GM19438 (cell line): ENCODE data around the gene TGM4.
"Not testable (repeated sequence)": the region's sequence is repeated elsewhere in the genome, so short reads cannot be mapped to it uniquely, and the experiment has no call there.

ENCODE experiments used
- ATAC-seq: cut with Tn5 transposase; IDR thresholded peaks from one replicate; pipeline ENCODE4 v1.9.1; 2021; ENCODE audit warnings: low read depth; ENCODE audit not compliant: unreplicated experiment

The TGM4 gene

DNA sequence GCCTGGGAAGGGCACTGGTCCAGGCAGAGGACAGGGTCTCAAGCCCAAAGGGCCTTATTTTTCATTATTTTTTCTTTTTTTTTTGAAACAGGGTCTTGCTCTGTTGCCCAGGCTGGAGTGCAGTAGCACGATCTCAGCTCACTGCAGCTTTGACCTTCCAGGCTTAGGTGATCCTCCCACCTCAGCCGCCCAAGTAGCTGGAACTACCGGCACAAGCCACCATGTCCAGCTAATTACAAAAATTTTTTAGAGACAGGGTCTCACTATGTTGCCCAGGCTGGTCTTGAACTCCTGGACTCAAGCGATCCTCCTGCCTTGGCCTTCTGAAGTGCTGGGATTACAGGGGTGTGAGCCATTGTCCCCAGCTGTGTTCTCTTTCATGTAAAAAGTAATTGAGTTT is 75.4 kb downstream of the TGM4 start:
- ATAC-seq, result not testable (repeated sequence)

GRCh38 chr3:44950275-44950734 is 75.9 kb downstream of the TGM4 start:
- ATAC-seq, result no peak

GRCh38 chr3:44952689-44953088 is 78.3 kb downstream of the TGM4 start:
- no peak for ATAC-seq

- ATAC-seq, result no peak
These were observed 79.9 kb downstream of the TGM4 start for GRCh38 chr3:44954304-44954703.

DNA sequence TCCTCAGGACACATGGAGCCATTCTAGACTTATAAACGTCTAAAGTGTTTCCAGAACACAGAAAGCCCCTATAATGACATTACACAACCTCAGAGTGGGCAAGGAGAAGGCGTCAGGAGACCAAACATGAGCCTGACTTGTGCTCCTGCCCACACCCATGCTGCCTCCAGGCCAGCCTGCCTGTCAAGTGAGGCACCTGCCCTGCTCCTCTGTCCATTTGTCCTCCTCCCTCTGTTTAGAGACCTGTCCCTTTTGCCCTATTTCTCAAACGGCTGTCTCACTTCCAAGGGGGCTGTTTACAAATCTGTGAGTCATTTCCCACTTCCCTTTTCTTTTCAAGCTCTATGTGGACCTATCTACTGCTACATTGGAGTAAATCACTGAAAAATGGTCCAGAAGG is 80.6 kb downstream of the TGM4 start:
- ATAC-seq, result peak; percentile 60

DNA sequence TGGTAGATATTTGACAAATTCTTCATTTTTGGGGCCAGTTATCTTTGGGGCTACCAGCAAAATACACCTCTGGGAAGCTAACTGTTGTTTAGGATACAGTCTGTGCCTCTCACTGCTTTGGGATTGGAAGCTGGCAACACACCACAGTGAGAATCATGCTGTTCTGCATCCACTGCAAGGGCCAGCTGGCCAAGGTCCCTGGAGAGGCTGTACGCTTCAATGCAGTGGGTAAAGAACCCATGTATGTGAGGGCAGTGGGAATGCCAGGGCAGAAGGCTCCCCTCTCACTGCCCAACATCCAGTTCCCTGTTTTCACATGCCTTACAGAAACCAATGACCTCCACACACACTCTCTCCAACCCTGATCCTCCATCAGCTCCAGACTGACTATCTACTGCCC is 81.5 kb downstream of the TGM4 start:
- no peak for ATAC-seq

DNA sequence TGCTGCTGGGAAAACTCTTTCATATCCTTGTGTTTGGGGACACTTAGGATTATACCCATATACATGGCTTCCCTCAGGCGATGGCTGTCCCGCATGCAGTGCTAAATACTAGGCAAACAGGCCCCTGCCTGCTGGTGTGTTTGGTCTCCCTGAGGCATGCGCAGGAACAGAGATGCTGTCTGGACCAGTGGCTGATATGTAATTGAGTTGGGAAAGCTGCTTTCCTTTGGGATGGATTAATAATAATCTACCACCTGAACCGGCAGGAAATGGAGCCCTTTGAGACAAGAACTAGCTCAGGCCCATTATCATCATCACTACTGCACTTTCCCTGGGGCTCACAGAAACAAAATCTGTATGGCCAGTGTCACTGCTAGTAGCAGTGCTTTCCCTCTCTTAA is 83.6 kb downstream of the TGM4 start:
- ATAC-seq, result no peak

DNA sequence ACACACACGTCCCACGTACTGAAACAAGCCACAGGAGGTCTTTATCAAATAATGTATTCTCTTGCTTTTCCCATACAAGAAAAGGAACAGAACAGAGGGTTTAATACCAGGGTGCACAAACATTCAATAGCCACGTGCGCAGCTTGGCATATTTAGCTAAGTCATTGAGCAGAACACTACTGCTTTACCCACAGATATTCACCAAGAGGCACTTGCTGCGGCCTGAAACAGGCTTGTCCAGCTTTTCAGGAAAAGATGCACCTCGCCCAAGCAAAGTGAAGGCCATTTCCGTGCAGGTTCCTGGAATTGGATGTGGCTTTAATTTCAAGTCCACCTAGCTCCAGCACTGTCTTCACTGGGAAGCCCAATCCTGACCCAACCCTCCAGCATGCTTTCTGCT is 84.0 kb downstream of the TGM4 start:
- no peak for ATAC-seq

- no peak for ATAC-seq
These were observed 86.1 kb downstream of the TGM4 start for GRCh38 chr3:44960387-44961026.

GRCh38 chr3:44961888-44962287 is 87.5 kb downstream of the TGM4 start:
- no peak for ATAC-seq

DNA sequence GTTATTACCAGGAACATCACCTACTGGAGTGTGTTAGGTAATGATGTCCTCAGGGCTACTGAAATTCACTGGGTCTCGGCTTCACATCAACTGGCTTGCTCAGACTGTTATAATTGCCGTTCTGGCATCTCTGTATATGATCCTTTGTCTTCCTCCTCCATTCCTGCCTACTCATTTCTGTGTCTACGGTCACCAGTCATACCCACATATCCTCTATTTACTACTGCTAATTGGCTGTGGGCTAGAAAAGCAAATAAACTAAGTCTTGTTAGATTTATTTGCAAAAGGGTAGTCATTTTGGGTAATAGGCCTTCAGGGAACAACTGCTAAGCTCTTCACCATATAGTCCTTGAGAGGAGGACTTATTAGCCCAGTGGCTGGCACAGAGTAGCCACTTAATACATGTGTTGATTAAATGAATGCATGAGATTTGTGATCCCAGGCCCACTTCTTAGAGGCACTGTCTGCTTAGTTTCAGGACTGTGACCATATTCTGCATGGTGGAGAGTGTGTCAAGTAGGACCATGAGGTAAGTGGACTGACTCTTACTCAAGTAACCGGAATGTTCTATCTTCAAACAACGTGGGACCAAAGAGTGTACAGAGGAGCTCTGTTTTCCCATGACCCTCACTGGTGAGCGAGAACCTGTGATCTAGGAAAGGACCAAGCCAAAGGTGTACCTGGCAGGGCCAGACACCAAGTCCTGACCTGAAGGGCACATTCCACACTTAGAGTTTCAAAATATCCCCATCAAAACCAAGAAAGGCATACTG is 88.4 kb downstream of the TGM4 start:
- no peak for ATAC-seq

GRCh38 chr3:44963571-44964325 is 89.3 kb downstream of the TGM4 start:
- ATAC-seq, result no peak
